HG02759 (cell line): ENCODE results near the gene PLEKHM2.

Experiments
- ATAC-seq: cut with Tn5 transposase; IDR thresholded peaks from one replicate; pipeline ENCODE4 v1.9.1; 2021; ENCODE audit warnings: mild to moderate bottlenecking, moderate library complexity; ENCODE audit not compliant: unreplicated experiment

Gene PLEKHM2

GRCh38 chr1:15757016-15757543, 73.0 kb downstream of the PLEKHM2 start:
- no peak for ATAC-seq

- no peak for ATAC-seq
Observed at GRCh38 chr1:15757575-15758342, 73.6 kb downstream of the PLEKHM2 start.

- no peak for ATAC-seq
Observed at GRCh38 chr1:15758343-15758931, 74.3 kb downstream of the PLEKHM2 start, which contains the start of gene FBLIM1. TSS of gene FBLIM1 (plus strand) at chr1:15758795. CDS start at chr1:15764984, 6,189 bp downstream.

GRCh38 chr1:15758953-15759661, 75.0 kb downstream of the PLEKHM2 start:
- no peak for ATAC-seq

- ATAC-seq = no peak
Observed at GRCh38 chr1:15760520-15761211, 76.5 kb downstream of the PLEKHM2 start.

- no peak for ATAC-seq
Observed at GRCh38 chr1:15761366-15762128, 77.4 kb downstream of the PLEKHM2 start.

- no peak for ATAC-seq
Observed at GRCh38 chr1:15762546-15762945, 78.4 kb downstream of the PLEKHM2 start.

GRCh38 chr1:15764269-15764764, 80.2 kb downstream of the PLEKHM2 start:
- ATAC-seq = no peak

- no peak for ATAC-seq
Observed at GRCh38 chr1:15764890-15765289, 80.8 kb downstream of the PLEKHM2 start.

GRCh38 chr1:15765495-15766194, 81.5 kb downstream of the PLEKHM2 start:
- no peak for ATAC-seq

GRCh38 chr1:15767941-15768340, 83.8 kb downstream of the PLEKHM2 start:
- no peak for ATAC-seq

- no peak for ATAC-seq
Observed at GRCh38 chr1:15768388-15768787, 84.3 kb downstream of the PLEKHM2 start.

- no peak for ATAC-seq
Observed at GRCh38 chr1:15770313-15770962, 86.3 kb downstream of the PLEKHM2 start.

- ATAC-seq = no peak
Observed at GRCh38 chr1:15771836-15772515, 87.9 kb downstream of the PLEKHM2 start.

GRCh38 chr1:15775706-15776105, 91.6 kb downstream of the PLEKHM2 start:
- ATAC-seq = no peak

- ATAC-seq = no peak
Observed at GRCh38 chr1:15777909-15778707, 94.0 kb downstream of the PLEKHM2 start.
